Vagina (tissue), 2 donors: ENCODE measurements around the gene NEK4. TPM values are rescaled to one million over a fixed set of nuclear protein-coding genes. Genes with fewer than 3 reads are reported as not detected.

ENCODE experiments used
- DNase-seq, 2 donors: peaks; one replicate each; pipeline ENCODE4 v3.0.0-alpha.2; 2017; ENCODE audit errors: extremely low spot score in 2 of 2
- H3K27ac ChIP-seq: fragments of 200-600 bp; sonication (generic); one replicate; pipeline ENCODE4 v1.5.1; 2019
- H3K27me3 ChIP-seq: fragments of 200-600 bp; sonication (generic); one replicate; pipeline ENCODE4 v1.5.1; 2019
- H3K36me3 ChIP-seq, 2 donors: fragments of 200-600 bp; sonication (generic); one replicate each; pipeline ENCODE4 v1.5.1; 2017 to 2019
- H3K4me1 ChIP-seq: fragments of 200-600 bp; sonication (generic); one replicate; pipeline ENCODE4 v1.5.1; 2019
- H3K4me3 ChIP-seq, 2 donors: fragments of 200-600 bp; sonication (generic); 1 replicate in 1 of 2; 2 replicates in 1 of 2; pipeline ENCODE4 v1.5.1; 2016 to 2019
- H3K9me3 ChIP-seq: fragments of 200-600 bp; sonication (generic); one replicate; pipeline ENCODE4 v1.5.1; 2019
- CTCF ChIP-seq, 3 experiments: fragments of 450-650 bp in 2 of 3; fragments of 200-600 bp in 1 of 3; sonication (generic) in 1 of 3; IDR thresholded peaks; one replicate each; pipeline ENCODE4 v1.5.1; 2017 to 2019; ENCODE audit warnings: antibody characterized with exemption in 3 of 3, mild to moderate bottlenecking in 2 of 3, moderate library complexity in 2 of 3
- POLR2A ChIP-seq, 2 donors: fragments of 450-650 bp; IDR thresholded peaks; one replicate each; pipeline ENCODE4 v1.6.1; 2017; ENCODE audit warnings: antibody characterized with exemption in 2 of 2, mild to moderate bottlenecking in 2 of 2, moderate library complexity in 2 of 2
- POLR2AphosphoS5 ChIP-seq, 2 donors: sonication (generic); formaldehyde crosslinking; IDR thresholded peaks; one replicate each; pipeline ENCODE4 v1.9.0; 2017; ENCODE audit warnings: antibody characterized with exemption in 2 of 2, mild to moderate bottlenecking in 2 of 2, low read depth in 1 of 2; ENCODE audit not compliant: insufficient read depth in 1 of 2
- intact Hi-C: fragments of 100-400 bp; cut with DNase I; formaldehyde crosslinking; loops from one replicate; pipeline ENCODE4 v1.15.1; 2023
- total RNA-seq: library from RNA; depleted of rRNA; stranded (reverse); fragments of >200 nt; gene quantifications from one replicate; pipeline ENCODE4 v1.2.3, GENCODE V29; 2016

The NEK4 gene
- total RNA-seq, 1 donor from 2014 or later: 53.0 TPM

- no peaks in the 10 kb centered on the region for H3K9me3 ChIP-seq
- H3K4me3 ChIP-seq: no peak overlapping the region
- no peak for TF ChIP-seq CTCF (IDR thresholded peaks at IDR 0.05)
- TF ChIP-seq POLR2A (IDR thresholded peaks at IDR 0.05): no peak
- TF ChIP-seq POLR2AphosphoS5 (IDR thresholded peaks at IDR 0.05; ENCODE audit: insufficient read depth in 1 of 2, low read depth in 1 of 2): no peak
- no peaks in the 10 kb centered on the region for H3K4me1 ChIP-seq
- intact Hi-C loops: no loop called here
- H3K36me3 ChIP-seq: peaks cover 0 to 73% of the 10 kb centered on the region in 2 donors
- H3K27me3 ChIP-seq: no peaks in the 10 kb centered on the region
- DNase-seq: no peak
- no peak overlapping the region for H3K27ac ChIP-seq
These were observed 7.3 kb downstream of the NEK4 start for GRCh38 chr3:52763466-52763865.

GRCh38 chr3:52756141-52756540 is 14.6 kb downstream of the NEK4 start:
- Histone ChIP-seq H3K9me3 (no peaks in the 10 kb centered on the region), H3K36me3 (peaks cover 0 to 59% of the 10 kb centered on the region in 2 donors), H3K27ac (no peak overlapping the region), H3K4me3 (no peak overlapping the region), H3K4me1 (no peaks in the 10 kb centered on the region), H3K27me3 (no peaks in the 10 kb centered on the region)
- no peak for TF ChIP-seq POLR2A (IDR thresholded peaks at IDR 0.05)
- no peak for TF ChIP-seq CTCF (IDR thresholded peaks at IDR 0.05)
- no peak for TF ChIP-seq POLR2AphosphoS5 (IDR thresholded peaks at IDR 0.05; ENCODE audit: insufficient read depth in 1 of 2, low read depth in 1 of 2)
- DNase-seq: no peak
- intact Hi-C loops: no loop called here

GRCh38 chr3:52754373-52754772 is 16.4 kb downstream of the NEK4 start:
- TF ChIP-seq POLR2A (IDR thresholded peaks at IDR 0.05): no peak
- TF ChIP-seq POLR2AphosphoS5 (IDR thresholded peaks at IDR 0.05; ENCODE audit: insufficient read depth in 1 of 2, low read depth in 1 of 2): no peak
- TF ChIP-seq CTCF (IDR thresholded peaks at IDR 0.05): no peak
- Histone ChIP-seq H3K4me3 (no peak overlapping the region), H3K9me3 (no peaks in the 10 kb centered on the region), H3K4me1 (no peaks in the 10 kb centered on the region), H3K27ac (no peak overlapping the region), H3K36me3 (peaks cover 0 to 62% of the 10 kb centered on the region in 2 donors), H3K27me3 (no peaks in the 10 kb centered on the region)
- intact Hi-C loops: no loop called here
- DNase-seq: no peak

- DNase-seq: no peak
- intact Hi-C loops: no loop called here
- Histone ChIP-seq H3K4me3 (no peak overlapping the region), H3K27me3 (no peaks in the 10 kb centered on the region), H3K4me1 (no peaks in the 10 kb centered on the region), H3K27ac (no peak overlapping the region), H3K9me3 (no peaks in the 10 kb centered on the region), H3K36me3 (peaks cover 0 to 61% of the 10 kb centered on the region in 2 donors)
- no peak for TF ChIP-seq POLR2AphosphoS5 (IDR thresholded peaks at IDR 0.05; ENCODE audit: insufficient read depth in 1 of 2, low read depth in 1 of 2)
- no peak for TF ChIP-seq POLR2A (IDR thresholded peaks at IDR 0.05)
- no peak for TF ChIP-seq CTCF (IDR thresholded peaks at IDR 0.05)
These were observed 18.6 kb downstream of the NEK4 start for GRCh38 chr3:52752045-52752660.

- no peak for TF ChIP-seq CTCF (IDR thresholded peaks at IDR 0.05)
- TF ChIP-seq POLR2AphosphoS5 (IDR thresholded peaks at IDR 0.05; ENCODE audit: insufficient read depth in 1 of 2, low read depth in 1 of 2): no peak
- TF ChIP-seq POLR2A (IDR thresholded peaks at IDR 0.05): no peak
- intact Hi-C loops: loop anchor here (10.0 kb wide), 1 partner anchor 191 kb away; no protein-coding TSS in a partner anchor
- Histone ChIP-seq H3K4me3 (no peak overlapping the region), H3K9me3 (no peaks in the 10 kb centered on the region), H3K27me3 (no peaks in the 10 kb centered on the region), H3K27ac (no peak overlapping the region), H3K36me3 (peaks cover 0 to 85% of the 10 kb centered on the region in 2 donors), H3K4me1 (no peaks in the 10 kb centered on the region)
- no peak for DNase-seq
These were observed 27.0 kb downstream of the NEK4 start for GRCh38 chr3:52743721-52744120.
